DOHH2 (cell line): Measurements from ENCODE around the gene GOLGA2.

Source experiments
- EZH2phosphoT487 ChIP-seq: fragments of 200-600 bp; sonication (generic); IDR thresholded peaks from 2 replicates; pipeline ENCODE4 v1.6.1; 2017; ENCODE audit warnings: borderline replicate concordance, mild to moderate bottlenecking, antibody characterized with exemption, low read length, moderate library complexity, mixed read lengths
- TF ChIP-seq, protein P1 (sequence below): fragments of 200-600 bp; sonication (generic); IDR thresholded peaks from one replicate; pipeline ENCODE4 v1.5.1; 2014; ENCODE audit warnings: antibody characterized with exemption, mild to moderate bottlenecking, low read depth, low read length; ENCODE audit not compliant: poor library complexity, severe bottlenecking

DNA sequence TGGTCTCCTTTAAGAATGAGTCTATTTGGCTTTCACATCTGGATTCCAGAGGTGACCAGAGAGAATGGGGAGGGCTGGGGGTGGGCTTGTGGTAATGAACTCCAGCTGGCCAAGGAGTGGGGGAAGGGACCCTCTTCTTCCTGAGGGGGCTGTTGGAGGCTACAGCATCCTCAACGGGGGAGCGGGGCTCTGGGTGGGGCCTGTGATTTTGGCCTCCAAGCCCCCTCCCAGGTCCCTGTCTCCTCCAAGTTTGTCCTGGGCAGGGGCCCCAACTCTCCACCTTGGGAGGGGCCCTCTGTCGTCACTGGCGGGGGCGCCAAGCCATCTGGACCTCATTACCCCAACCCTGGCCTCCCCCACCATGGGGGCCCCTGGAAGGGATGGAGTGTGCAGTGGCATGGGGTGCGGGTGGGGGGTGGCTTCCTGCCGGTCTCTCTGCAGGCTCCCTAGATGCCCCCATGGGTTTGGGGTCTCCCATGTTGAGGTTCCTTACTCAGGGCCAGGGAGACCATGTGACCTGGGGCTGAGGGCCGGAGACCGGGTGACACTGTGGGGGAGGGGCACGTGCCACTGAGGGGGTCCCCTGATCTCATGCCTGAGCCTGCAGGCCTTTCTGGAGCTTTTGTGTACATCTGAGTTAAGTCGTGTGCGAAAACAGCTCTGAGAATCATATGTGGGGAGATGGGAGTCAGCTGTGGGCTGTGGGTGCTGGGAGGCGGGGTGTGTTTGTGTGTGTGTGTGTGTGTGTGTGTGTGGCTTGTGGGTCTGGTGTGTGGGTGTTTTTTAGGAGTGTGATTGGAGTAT is 32.4 kb downstream of the GOLGA2 start:
- TF ChIP-seq, protein P1, sequence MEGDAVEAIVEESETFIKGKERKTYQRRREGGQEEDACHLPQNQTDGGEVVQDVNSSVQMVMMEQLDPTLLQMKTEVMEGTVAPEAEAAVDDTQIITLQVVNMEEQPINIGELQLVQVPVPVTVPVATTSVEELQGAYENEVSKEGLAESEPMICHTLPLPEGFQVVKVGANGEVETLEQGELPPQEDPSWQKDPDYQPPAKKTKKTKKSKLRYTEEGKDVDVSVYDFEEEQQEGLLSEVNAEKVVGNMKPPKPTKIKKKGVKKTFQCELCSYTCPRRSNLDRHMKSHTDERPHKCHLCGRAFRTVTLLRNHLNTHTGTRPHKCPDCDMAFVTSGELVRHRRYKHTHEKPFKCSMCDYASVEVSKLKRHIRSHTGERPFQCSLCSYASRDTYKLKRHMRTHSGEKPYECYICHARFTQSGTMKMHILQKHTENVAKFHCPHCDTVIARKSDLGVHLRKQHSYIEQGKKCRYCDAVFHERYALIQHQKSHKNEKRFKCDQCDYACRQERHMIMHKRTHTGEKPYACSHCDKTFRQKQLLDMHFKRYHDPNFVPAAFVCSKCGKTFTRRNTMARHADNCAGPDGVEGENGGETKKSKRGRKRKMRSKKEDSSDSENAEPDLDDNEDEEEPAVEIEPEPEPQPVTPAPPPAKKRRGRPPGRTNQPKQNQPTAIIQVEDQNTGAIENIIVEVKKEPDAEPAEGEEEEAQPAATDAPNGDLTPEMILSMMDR = no peak
- no peak for TF ChIP-seq EZH2phosphoT487
